ENCODE results near the gene AFAP1. TPM values are rescaled to one million over a fixed set of nuclear protein-coding genes. Genes with fewer than 3 reads are reported as not detected.

Gene AFAP1
- total and polyA plus RNA-seq, 2 of the 8 experiments (the other 6 are each of a cell fraction or from before 2014, with no cell fraction given), result 3.6 to 18.2 TPM

- Histone ChIP-seq H3K4me3 (ENCODE audit: extremely low read depth in 1 of 4, insufficient read depth in 2 of 4, low read depth in 3 of 4, low read length in 4 of 4) (no peak overlapping the region), H4K20me1 (replicated peaks in 1 of 2; ENCODE audit: control insufficient read depth in 1 of 2, insufficient read depth in 2 of 2, low read length in 2 of 2) (peaks cover 0 to under 1% of the 10 kb centered on the region in 2 experiments), H2BK20ac (ENCODE audit: low read length) (no peak overlapping the region), H3K79me2 (ENCODE audit: control insufficient read depth in 1 of 2, insufficient read depth in 2 of 2, low read length in 2 of 2) (0 out of 4 replicates have a peak, but pooled peaks cover 0 to 2% of the 10 kb centered on the region in 2 experiments), H3K27ac (ENCODE audit: low read depth, low read length) (no peak overlapping the region), H2BK12ac (ENCODE audit: low read depth, low read length) (peak overlapping the region; percentile 44; the same call in 1 of the 2 replicates), H2BK5ac (ENCODE audit: low read depth, low read length) (peak overlapping the region; percentile 66; the same call in 1 of the 2 replicates), H3K23ac (ENCODE audit: insufficient read length) (no peak overlapping the region), H4K5ac (ENCODE audit: insufficient read length, low read depth, low read length) (no peak overlapping the region), H4K91ac (replicated peaks; ENCODE audit: insufficient read length, low read length) (peak overlapping the region; percentile 9), H3K18ac (ENCODE audit: extremely low read depth, low read length) (peak overlapping the region; percentile 57; the same call in 1 of the 2 replicates), H3K4ac (replicated peaks; ENCODE audit: insufficient read length, low read depth, low read length) (no peak overlapping the region), H2BK15ac (ENCODE audit: low read length) (peak overlapping the region; percentile 88; the same call in 1 of the 2 replicates), H3K9me3 (ENCODE audit: insufficient read depth in 2 of 2, low read depth in 1 of 2, low read length in 1 of 2) (no peaks in the 10 kb centered on the region), H2AFZ (ENCODE audit: low read length) (no peak overlapping the region), H4K8ac (ENCODE audit: extremely low read depth, insufficient read depth, low read length) (peak overlapping the region; percentile 26; the same call in 1 of the 2 replicates), H3K56ac (replicated peaks; ENCODE audit: insufficient read length, low read depth, low read length) (no peak overlapping the region), H3K4me1 (replicated peaks in 1 of 4; ENCODE audit: control insufficient read depth in 3 of 4, insufficient read depth in 4 of 4, low read length in 3 of 4) (peaks cover 0 to 8% (median 5%) of the 10 kb centered on the region in 4 experiments; a peak in 6 of 7 replicates), H3K9ac (replicated peaks in 1 of 4; ENCODE audit: extremely low read depth in 1 of 4, low read depth in 3 of 4, low read length in 3 of 4) (no peak overlapping the region), H3K23me2 (ENCODE audit: low read depth, low read length) (no peaks in the 10 kb centered on the region), H3K4me2 (ENCODE audit: insufficient read depth in 1 of 2, low read depth in 2 of 2, low read length in 2 of 2) (no peak overlapping the region), H2AK5ac (ENCODE audit: low read depth, low read length) (peak overlapping the region; percentile 71; the same call in 1 of the 2 replicates), H3K36me3 (ENCODE audit: control insufficient read depth in 2 of 4, insufficient read depth in 4 of 4, low read length in 3 of 4) (no peaks in the 10 kb centered on the region), H3K14ac (ENCODE audit: insufficient read length) (no peak overlapping the region), H3K27me3 (replicated peaks in 1 of 4; ENCODE audit: control insufficient read depth in 3 of 4, extremely low read depth in 1 of 4, insufficient read depth in 3 of 4, low read length in 3 of 4) (no peaks in the 10 kb centered on the region), H2BK120ac (replicated peaks; ENCODE audit: low read depth, low read length) (peak overlapping the region; percentile 18), H3K79me1 (ENCODE audit: low read depth, low read length) (peaks cover 2% of the 10 kb centered on the region; the same call in 1 of the 2 replicates)
- CTCF ChIA-PET (ENCODE audit: partially characterized antibody), result interaction anchor here (1.8 kb wide), 1 partner anchor 12 kb away, joined by 6 read pairs; no protein-coding TSS in a partner anchor
- POLR2A ChIA-PET (ENCODE audit: partially characterized antibody), result interaction anchor here (1.0 kb wide), 1 partner anchor 10 kb away, joined by 5 read pairs; no protein-coding TSS in a partner anchor
- DNase-seq (ENCODE audit: low read depth in 1 of 2, low spot score in 2 of 2), result no peak
- no peak for FAIRE-seq
- WGBS, 2 experiments (ENCODE audit: extremely low coverage in 1 of 2, insufficient coverage in 1 of 2, insufficient read length in 1 of 2, insufficient replicate concordance in 2 of 2, low coverage in 1 of 2, low lambda C conversion rate in 2 of 2, missing lambda C conversion rate in 1 of 2), result 86% methylated on average over 10 of the region's 10 CpGs; no CpG with 5 or more reads in 1 of the 2 experiments
- TF ChIP-seq NRF1 (IDR thresholded peaks at IDR 0.05; ENCODE audit: low read depth, low read length) (no peak), MAFK (IDR thresholded peaks at IDR 0.05; ENCODE audit: low read depth, low read length) (no peak), KDM1A (IDR thresholded peaks at IDR 0.05; ENCODE audit: borderline replicate concordance, low read length) (no peak), ASH2L (IDR thresholded peaks at IDR 0.05; ENCODE audit: low read length) (no peak), RXRA (IDR thresholded peaks at IDR 0.05; ENCODE audit: insufficient read depth, low read depth, low read length) (no peak), NANOG (IDR thresholded peaks at IDR 0.05; ENCODE audit: insufficient read depth, low read depth, low read length, poor library complexity, severe bottlenecking) (no peak), MAX (IDR thresholded peaks at IDR 0.05) (no peak), TAF7 (optimal IDR thresholded peaks at IDR 0.05; ENCODE audit: borderline replicate concordance, low read depth, low read length) (no peak), POLR2AphosphoS5 (IDR thresholded peaks at IDR 0.05; ENCODE audit: low read depth, low read length) (no peak), SIN3A (conservative IDR thresholded peaks at IDR 0.05 in 1 of 2, IDR thresholded peaks at IDR 0.05 in 1 of 2; ENCODE audit: low read depth in 1 of 2, low read length in 2 of 2) (no peak), EGR1 (IDR thresholded peaks at IDR 0.05; ENCODE audit: borderline replicate concordance, low read depth, low read length) (no peak), EZH2 (IDR thresholded peaks at IDR 0.05; ENCODE audit: low read depth, low read length, severe bottlenecking) (no peak)
Observed at GRCh38 chr4:7855731-7856130, 83.9 kb downstream of the AFAP1 start.

Measured in H1 (cell line).